Activated CD8-positive, alpha-beta memory T cell treated with anti-CD3 and anti-CD28 coated beads for 48 hours (primary cell): ENCODE data around the gene SMIM35.

Experiments used
- DNase-seq, 3 experiments: peaks; one replicate each; pipeline ENCODE4 v3.0.0-alpha.2; 2020; ENCODE audit warnings: low read depth in 2 of 3, low spot score in 2 of 3

SMIM35 gene

GRCh38 chr11:118086913-118087768 is at the start of gene SMIM35:
Gene SMIM35 (minus strand): TSS chr11:118086963. CDS start chr11:118086757, 206 bp downstream.
- no peak for DNase-seq

DNA sequence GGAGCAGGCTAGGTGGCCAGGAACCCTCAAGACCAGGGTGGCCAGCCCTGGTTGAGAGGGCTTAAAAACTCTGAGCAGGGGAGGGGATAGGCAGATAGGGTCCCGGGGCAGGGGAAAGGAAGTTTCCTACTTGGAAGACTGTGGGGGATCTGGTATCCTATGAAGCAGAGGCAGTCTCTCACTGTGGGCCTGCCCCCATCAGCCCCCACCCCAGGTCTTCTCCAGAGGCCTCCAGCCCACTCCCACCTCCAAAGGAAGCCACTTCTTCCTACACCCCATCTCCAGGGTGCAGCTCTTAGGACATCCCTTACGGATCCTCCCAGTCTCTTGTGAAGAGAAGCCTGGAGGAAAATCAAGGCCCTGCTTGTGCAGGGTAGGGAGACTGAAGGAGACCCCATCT is 49.6 kb upstream of the SMIM35 start:
- DNase-seq = no peak

DNA sequence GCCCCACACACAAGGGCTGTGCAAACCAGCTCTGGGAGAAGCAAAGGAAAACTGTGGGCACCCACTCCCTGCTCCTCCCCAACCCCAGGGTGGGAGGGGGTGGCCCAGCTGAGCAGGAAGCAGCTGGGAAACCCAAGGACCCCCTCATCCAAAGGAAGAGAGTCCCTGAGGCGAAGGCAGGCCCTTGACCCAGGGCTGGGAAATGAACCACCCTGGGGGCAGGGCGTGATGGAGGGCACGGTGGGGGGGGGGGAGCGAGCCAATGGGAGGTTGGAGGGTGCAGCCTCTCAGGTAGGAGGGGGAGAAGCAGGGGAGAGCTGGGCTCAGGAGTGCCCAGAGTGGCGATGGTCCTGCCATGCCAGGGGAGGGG is 49.0 kb upstream of the SMIM35 start:
- no peak for DNase-seq

DNA sequence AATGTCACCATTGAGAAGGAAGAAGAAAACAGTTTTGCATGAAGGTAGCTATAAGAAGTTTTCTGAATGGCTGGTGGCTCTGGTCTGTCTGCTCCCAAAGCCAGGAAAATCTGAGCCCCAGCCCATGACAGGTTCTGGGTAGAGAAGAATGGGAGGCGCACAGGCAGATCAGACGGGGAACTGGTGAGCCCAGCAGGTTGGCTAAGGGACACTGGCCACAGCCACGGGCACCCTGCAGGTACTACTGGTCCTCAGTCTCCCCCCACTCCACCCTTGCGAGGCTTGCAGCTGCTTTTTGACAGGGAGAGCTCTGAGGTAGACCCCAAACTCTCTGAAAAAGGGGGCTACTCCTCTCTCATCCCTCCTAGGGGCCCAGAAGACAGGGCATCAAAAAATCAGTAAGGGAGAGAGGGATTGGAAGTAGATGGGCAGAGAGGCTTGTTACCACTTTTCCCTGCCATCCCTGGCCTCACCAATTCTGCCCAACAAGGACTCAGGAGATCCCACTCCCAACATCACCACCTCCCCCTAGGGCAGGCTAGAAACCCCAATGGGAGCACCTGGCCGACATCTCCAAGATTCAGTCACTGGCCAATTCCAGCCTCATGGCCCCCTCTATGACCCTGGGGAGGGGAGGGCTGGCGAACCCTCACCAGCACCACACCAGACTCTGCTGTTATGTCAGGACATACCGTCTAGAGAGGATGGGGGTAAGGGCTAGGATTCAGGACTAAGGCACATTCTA is 48.5 kb upstream of the SMIM35 start:
- DNase-seq = no peak

GRCh38 chr11:118133816-118134215 is 47.1 kb upstream of the SMIM35 start:
- no peak for DNase-seq

DNA sequence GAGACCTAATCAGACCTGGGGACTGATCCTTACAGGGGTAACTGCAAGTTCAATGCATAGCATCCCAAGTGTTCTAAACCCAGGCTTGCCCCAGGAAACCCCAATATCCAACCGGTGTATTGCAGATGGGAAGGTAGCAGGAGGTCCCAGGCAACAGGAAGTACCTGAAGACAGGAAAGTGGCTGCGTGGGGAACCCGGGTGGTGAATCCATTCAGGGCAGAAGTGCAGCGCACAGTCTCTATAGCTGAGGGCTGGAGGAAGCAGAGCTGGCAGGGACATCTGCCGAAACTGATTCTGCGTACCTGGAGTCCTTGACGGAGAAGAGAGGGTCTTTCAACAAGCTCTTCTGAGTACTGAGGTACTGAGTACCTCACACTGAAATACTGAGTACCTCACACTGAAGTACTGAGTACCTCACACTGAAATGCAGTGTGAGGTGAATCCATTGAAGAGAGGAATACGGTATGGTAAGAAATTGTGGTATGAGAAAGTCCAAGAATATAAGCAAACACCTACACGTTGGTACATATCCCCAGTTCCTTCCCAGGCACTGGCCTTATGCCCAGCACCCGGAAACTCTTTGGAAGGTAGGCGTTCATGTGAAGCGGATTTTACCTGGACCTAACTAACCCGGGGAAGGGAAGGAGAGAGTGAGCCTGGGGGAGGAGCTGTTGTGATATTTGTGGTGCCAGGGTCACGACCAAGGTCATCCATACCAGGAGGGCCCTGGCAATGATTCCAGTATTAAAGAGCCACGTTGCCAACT is 45.8 kb upstream of the SMIM35 start:
- DNase-seq = no peak

GRCh38 chr11:118129471-118130172 is 42.9 kb upstream of the SMIM35 start:
- DNase-seq = no peak

DNA sequence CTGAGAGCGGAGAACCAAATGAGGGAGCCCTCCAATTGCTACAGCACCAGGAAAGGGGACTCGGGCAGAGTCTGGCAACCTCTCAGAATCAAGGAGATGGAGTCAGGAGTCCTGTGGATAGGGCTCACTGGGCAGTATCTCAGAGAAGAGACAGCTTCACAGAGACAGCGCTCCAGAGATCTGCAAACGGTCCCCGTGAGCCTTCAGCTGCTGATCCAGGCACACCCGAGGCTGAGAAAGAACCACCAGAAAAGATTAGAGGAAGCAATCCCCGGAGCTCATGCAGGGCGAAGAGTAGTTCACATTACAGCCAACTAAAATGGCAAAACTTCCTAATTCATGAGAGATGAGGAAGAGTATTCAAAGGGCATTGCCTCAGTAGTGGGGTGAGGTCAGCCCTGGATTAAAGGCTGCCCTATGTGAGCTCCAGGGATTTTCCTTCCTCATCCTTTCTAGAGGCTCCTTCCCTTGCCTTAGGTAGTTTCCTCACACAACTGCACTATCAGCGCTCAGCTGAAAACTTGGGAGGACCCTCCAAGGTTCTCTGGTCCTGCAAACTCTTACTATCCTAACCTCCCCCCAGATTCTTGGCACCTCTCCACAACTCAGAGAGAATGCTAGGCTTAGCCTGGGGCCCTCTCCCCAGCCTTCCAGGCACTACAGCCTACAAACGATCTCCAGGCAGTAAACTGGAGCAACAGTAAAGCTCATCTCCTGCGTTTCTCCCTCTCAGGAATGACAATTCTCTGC is 42.1 kb upstream of the SMIM35 start:
- no peak for DNase-seq

- DNase-seq = no peak
These were observed 41.5 kb upstream of the SMIM35 start for GRCh38 chr11:118128310-118128709.

DNA sequence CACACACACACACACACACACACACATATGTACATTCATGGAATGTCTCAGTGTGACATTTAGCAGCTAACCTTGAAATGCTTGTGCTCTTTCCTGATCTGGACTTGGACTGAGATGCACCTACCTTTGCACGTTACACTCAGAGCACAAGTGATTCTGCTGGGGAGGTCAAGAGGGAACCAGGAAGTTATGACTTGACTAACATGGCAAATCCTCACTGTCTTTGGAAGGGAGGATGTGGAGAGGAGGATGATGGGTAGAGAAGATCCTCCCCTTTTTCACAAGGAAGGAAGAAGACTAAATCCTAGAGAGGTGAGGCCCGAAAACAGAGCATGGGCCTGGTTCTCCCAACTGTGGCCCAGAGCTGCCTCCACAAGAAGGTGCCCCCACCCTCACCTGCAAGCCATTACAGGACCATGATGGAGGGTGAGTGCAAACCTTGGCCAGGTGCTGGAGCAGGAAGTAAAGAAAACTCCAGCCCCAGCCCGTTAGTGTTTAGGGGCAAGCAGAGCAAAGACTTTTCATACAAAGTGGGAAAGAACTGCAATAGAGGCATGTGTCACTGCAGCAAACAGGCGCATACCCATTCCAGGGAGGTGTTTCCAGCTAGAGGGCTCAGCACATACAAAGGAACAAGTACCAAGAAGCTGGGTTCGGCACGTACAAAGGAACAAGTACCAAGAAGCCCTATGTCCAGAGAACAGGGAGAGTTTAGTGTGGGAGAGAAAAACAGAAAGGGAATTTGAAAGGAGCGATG is 39.5 kb upstream of the SMIM35 start:
- no peak for DNase-seq

GRCh38 chr11:118124929-118125535 is 38.3 kb upstream of the SMIM35 start:
- DNase-seq = no peak

DNA sequence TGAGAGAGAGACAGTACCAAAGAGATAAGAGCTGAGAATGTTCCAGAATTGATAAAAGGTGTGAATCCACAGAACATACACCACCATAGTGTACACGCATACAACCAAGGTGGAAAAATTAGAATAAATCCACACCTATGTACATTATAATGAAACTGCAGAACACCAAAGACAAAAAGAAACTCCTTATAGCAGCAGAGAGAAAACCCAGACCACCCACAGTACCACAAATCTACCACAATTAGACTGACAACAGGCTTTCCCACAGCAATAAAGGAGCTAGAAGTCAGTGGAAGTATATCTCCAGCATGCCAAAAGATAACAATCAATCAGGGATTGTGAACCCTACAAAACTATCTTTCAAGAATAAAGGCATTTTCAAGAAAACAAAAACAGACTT is 34.0 kb upstream of the SMIM35 start:
- DNase-seq = no peak

GRCh38 chr11:118117790-118118601 is 31.2 kb upstream of the SMIM35 start:
- DNase-seq = peak in 2 of 3 experiments; percentile 1 to 25

DNA sequence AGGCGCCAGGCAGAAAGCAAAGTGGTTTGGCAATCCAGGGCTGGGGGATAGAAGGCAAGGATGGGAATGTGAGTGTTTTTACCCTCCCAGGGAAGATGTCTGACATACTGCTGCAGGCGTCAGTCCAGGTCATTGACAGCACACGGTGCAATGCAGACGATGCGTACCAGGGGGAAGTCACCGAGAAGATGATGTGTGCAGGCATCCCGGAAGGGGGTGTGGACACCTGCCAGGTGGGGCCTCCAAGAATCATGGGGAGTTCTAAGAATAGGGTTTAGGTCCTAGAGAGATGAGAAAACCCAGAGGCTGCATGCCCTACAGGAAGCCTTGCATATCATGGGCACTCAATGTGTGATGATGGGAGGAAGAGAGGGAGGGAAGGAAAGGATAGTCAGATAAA is 28.3 kb upstream of the SMIM35 start:
- DNase-seq = no peak

DNA sequence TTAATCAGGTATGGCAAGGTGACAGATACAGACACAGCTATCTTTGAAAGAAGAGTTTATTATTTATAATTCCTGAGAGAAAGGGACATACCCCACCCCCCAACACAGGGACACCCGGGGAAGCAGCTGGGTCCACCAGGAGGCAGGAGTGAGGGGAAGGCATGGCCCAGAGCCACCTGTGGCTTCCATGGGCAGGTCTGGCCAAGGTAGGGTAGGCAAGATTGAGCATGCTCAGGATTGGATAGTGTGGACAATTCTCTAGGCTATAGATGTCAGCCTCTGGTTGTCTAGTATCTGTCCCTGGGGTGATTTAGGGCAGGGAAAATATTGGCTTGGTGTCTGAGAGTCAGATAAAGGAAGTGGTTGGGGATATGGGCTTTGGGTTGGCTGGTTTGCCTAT is 27.5 kb upstream of the SMIM35 start:
- DNase-seq = no peak

GRCh38 chr11:118112711-118113430 is 26.1 kb upstream of the SMIM35 start:
- DNase-seq = no peak

DNA sequence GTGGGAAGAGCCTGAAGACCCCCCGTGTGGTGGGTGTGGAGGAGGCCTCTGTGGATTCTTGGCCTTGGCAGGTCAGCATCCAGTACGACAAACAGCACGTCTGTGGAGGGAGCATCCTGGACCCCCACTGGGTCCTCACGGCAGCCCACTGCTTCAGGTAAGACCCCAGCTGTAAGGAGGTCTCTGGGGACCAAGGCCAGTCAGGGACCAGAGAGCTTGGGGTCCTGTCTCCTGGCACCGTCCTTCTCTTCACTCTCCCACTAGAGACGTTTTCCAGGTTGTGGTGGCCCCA is 24.9 kb upstream of the SMIM35 start:
- no peak for DNase-seq
